B cell (primary cell): ENCODE results near the gene HMOX2. TPM values are rescaled to one million over a fixed set of nuclear protein-coding genes. Genes with fewer than 3 reads are reported as not detected.

Experiments used
- ATAC-seq: fragments of 200-7000 bp; cut with Tn5 transposase; one replicate; pipeline ENCODE4 v1.10.0; 2021; ENCODE audit warnings: low read depth, mild to moderate bottlenecking, moderate number of reproducible peaks, moderate library complexity
- CTCF ChIA-PET: fragments of 350-600 bp; sonication (Branson Sonifier 250); formaldehyde crosslinking; loops from one replicate; lab custom pipeline; 2021; ENCODE audit warnings: antibody characterized with exemption, inconsistent platforms; lab: Charles Lee
- POLR2A ChIA-PET: fragments of 350-600 bp; sonication (Branson Sonifier 250); formaldehyde crosslinking; loops from one replicate; lab custom pipeline; 2021; ENCODE audit warnings: antibody characterized with exemption; lab: Charles Lee
- DNase-seq: peaks from one replicate; pipeline ENCODE4 v3.0.0; 2013
- H2AFZ ChIP-seq: 2 replicates; pipeline ENCODE4 v1.6.1; 2012; ENCODE audit warnings: mild to moderate bottlenecking, low read depth, low read length; ENCODE audit not compliant: insufficient read depth, poor library complexity, severe bottlenecking
- H3K27ac ChIP-seq, 2 donors: 1 replicate in 1 of 2; 2 replicates in 1 of 2; pipeline ENCODE4 v1.5.1; 2012 to 2013; ENCODE audit warnings: low read length in 2 of 2, mild to moderate bottlenecking in 2 of 2, moderate library complexity in 1 of 2
- H3K27me3 ChIP-seq, 4 experiments: fragments of 200-600 bp in 1 of 4; sonication (generic) in 1 of 4; replicated peaks in 1 of 4; 1 replicate in 2 of 4; 2 replicates in 2 of 4; pipeline versions ENCODE4 v1.6.1 to v1.7.0; 2013 to 2016; ENCODE audit warnings: low read length in 3 of 4, mild to moderate bottlenecking in 2 of 4, mixed read lengths in 1 of 4, moderate library complexity in 1 of 4; ENCODE audit not compliant: insufficient read depth in 4 of 4, control insufficient read depth in 3 of 4; ENCODE audit errors: control extremely low read depth in 1 of 4
- H3K36me3 ChIP-seq, 2 experiments: replicated peaks in 1 of 2; 1 replicate in 1 of 2; 2 replicates in 1 of 2; pipeline versions ENCODE4 v1.6.1 to v1.7.1; 2013; ENCODE audit warnings: low read length in 1 of 2; ENCODE audit not compliant: insufficient read depth in 2 of 2, control insufficient read depth in 1 of 2; ENCODE audit errors: control extremely low read depth in 1 of 2, extremely low read depth in 1 of 2
- H3K4me1 ChIP-seq, 2 donors: fragments of 200-600 bp in 1 of 2; sonication (generic) in 1 of 2; 1 replicate in 1 of 2; 2 replicates in 1 of 2; pipeline versions ENCODE4 v1.5.1 to v1.6.1; 2013 to 2017; ENCODE audit warnings: low read length in 2 of 2; ENCODE audit not compliant: control insufficient read depth in 2 of 2, insufficient read depth in 2 of 2
- H3K4me2 ChIP-seq: replicated peaks from 2 replicates; pipeline ENCODE3; 2012; ENCODE audit warnings: mild to moderate bottlenecking, low read depth, low read length; ENCODE audit not compliant: poor library complexity, severe bottlenecking
- H3K4me3 ChIP-seq, 5 experiments: fragments of 200-600 bp in 1 of 5; sonication (generic) in 1 of 5; 1 replicate in 3 of 5; 2 replicates in 2 of 5; pipeline versions ENCODE4 v1.5.1 to v1.7.0; 2011 to 2016; ENCODE audit warnings: low read length in 4 of 5, mild to moderate bottlenecking in 4 of 5, low read depth in 2 of 5, control low read depth in 1 of 5, moderate library complexity in 1 of 5; ENCODE audit not compliant: insufficient read depth in 1 of 5; ENCODE audit errors: control extremely low read depth in 1 of 5, extremely low read depth in 1 of 5
- H3K79me2 ChIP-seq: fragments of 200-600 bp; sonication (generic); one replicate; pipeline ENCODE4 v1.6.0; 2016; ENCODE audit warnings: low read length; ENCODE audit not compliant: control insufficient read depth, insufficient read depth
- H3K9ac ChIP-seq: fragments of 200-600 bp; sonication (generic); 2 replicates; pipeline ENCODE4 v1.6.1; 2017; ENCODE audit warnings: mild to moderate bottlenecking, low read length, moderate library complexity
- H3K9me3 ChIP-seq, 3 donors: one replicate each; pipeline versions ENCODE4 v1.6.1 to v1.7.1; 2013; ENCODE audit warnings: low read length in 2 of 3; ENCODE audit not compliant: control insufficient read depth in 2 of 3, insufficient read depth in 1 of 3; ENCODE audit errors: control extremely low read depth in 1 of 3
- H4K20me1 ChIP-seq: 2 replicates; pipeline ENCODE4 v1.6.0; 2012; ENCODE audit warnings: mild to moderate bottlenecking, low read length; ENCODE audit not compliant: insufficient read depth, control insufficient read depth, poor library complexity, severe bottlenecking
- H3K27ac Mint-ChIP-seq: one replicate; pipeline ENCODE4 v1.8.0; 2021; ENCODE audit warnings: mixed read lengths
- H3K27me3 Mint-ChIP-seq: one replicate; pipeline ENCODE4 v1.8.0; 2021; ENCODE audit warnings: mixed read lengths
- H3K4me1 Mint-ChIP-seq: one replicate; pipeline ENCODE4 v1.8.0; 2021; ENCODE audit warnings: mixed read lengths
- H3K4me3 Mint-ChIP-seq: one replicate; pipeline ENCODE4 v1.8.0; 2021; ENCODE audit warnings: mixed read lengths
- H3K9me3 Mint-ChIP-seq: one replicate; pipeline ENCODE4 v1.8.0; 2022; ENCODE audit warnings: mixed read lengths; ENCODE audit not compliant: insufficient read depth
- CTCF ChIP-seq: fragments of 200-600 bp; IDR thresholded peaks from one replicate; pipeline ENCODE4 v1.8.0; 2022; ENCODE audit warnings: antibody characterized with exemption, mild to moderate bottlenecking
- EZH2 ChIP-seq: IDR thresholded peaks from 2 replicates; pipeline ENCODE4 v1.6.1; 2012; ENCODE audit warnings: borderline replicate concordance, low read depth, mild to moderate bottlenecking, moderate library complexity, low read length; ENCODE audit not compliant: insufficient read depth, poor library complexity, severe bottlenecking
- WGBS: methylation state at CpG from one replicate; pipeline ENCODE4 v1.1.5; 2013; ENCODE audit warnings: missing lambda C conversion rate; ENCODE audit not compliant: insufficient coverage; 5-methylcytosine and 5-hydroxymethylcytosine counted together
- intact Hi-C: fragments of 100-400 bp; cut with micrococcal nuclease; formaldehyde crosslinking; loops from one replicate; pipeline ENCODE4 v1.10.0; 2022
- polyA plus RNA-seq: library from polyadenylated mRNA; depleted of rRNA; stranded (reverse); fragments of >200 nt; gene quantifications from 2 replicates; pipeline ENCODE4 v1.2.3, GENCODE V29; 2012
- total RNA-seq, 2 donors: library from RNA; stranded (reverse); fragments of 120-200 nt in 1 of 2; gene quantifications; 1 replicate in 1 of 2; 2 replicates in 1 of 2; pipeline versions ENCODE4 v1.2.3 to v1.2.4, GENCODE V29; 2013 to 2022

Gene HMOX2
- total and polyA plus RNA-seq, 2 donors (not counting 1 experiment from before 2014, with no cell fraction given) = 36.5 to 39.0 TPM

DNA sequence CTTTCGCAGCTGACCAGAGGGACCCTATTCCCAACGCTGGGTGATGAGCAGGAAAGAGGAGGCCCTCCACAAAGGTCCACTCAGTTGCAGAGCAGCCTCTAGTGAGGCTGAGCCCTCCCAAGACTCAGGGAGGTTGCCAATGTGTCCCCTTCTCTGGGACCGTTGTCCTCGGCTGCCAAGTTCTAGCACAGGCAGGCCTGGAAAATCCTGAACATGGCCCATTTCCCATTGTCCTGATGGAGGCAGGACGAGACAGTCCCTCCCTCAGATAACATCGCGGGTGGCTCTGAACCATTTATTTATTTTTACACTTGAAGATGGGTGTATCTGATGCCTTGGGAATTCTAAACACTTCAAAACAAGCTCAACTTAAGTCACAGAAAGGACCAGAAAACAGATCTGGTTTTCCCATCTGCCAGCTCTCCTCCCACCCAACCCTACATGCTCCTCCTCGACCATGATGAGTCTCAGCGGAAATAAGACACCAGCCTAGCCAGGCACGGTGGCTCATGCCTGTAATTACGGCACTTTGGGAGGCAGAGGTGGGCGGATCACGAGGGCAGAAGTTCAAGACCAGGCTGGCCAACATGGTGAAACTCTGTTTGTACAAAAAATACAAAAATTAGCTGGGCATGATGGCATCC, 49.6 kb downstream of the HMOX2 start:
- Mint-ChIP-seq H3K4me3 (no peak overlapping the region), H3K27me3 (no peaks in the 10 kb centered on the region), H3K27ac (no peak overlapping the region), H3K9me3 (no peaks in the 10 kb centered on the region), H3K4me1 (peaks cover 27% of the 10 kb centered on the region)
- ChIA-PET CTCF (interaction anchor here (1.4 kb wide), 1 partner anchor 18 kb away, joined by 6 read pairs; no protein-coding TSS in a partner anchor), POLR2A (no interaction called here)
- H3K9ac ChIP-seq = no peak overlapping the region
- H4K20me1 ChIP-seq = no peaks in the 10 kb centered on the region
- no peaks in the 10 kb centered on the region for H3K36me3 ChIP-seq
- 99% methylated on average over 9 of the region's 13 CpGs for WGBS
- no peak overlapping the region for H3K4me2 ChIP-seq
- H3K4me3 ChIP-seq = no peak overlapping the region
- no peaks in the 10 kb centered on the region for H3K27me3 ChIP-seq
- no peak overlapping the region for H2AFZ ChIP-seq
- H3K4me1 ChIP-seq = peaks cover 13 to 30% of the 10 kb centered on the region in 2 donors
- intact Hi-C loops = no loop called here
- H3K79me2 ChIP-seq = peaks cover 51% of the 10 kb centered on the region
- ATAC-seq = no peak
- TF ChIP-seq EZH2 (no peak), CTCF (no peak)
- peaks cover 0 to 9% (median 0%) of the 10 kb centered on the region in 3 donors for H3K9me3 ChIP-seq
- no peak for DNase-seq
- H3K27ac ChIP-seq = no peak overlapping the region
